Stimulated activated CD4-positive, alpha-beta T cell treated with anti-CD3 and anti-CD28 coated beads, TNF-alpha, amount 100 ng/mL, for 4 hours (primary cell): ENCODE results near the gene TTC23.

Experiments
- DNase-seq, 3 experiments: peaks; one replicate each; pipeline ENCODE4 v3.0.0-alpha.2; 2020; ENCODE audit warnings: low read depth in 3 of 3

TTC23 gene, protein sequence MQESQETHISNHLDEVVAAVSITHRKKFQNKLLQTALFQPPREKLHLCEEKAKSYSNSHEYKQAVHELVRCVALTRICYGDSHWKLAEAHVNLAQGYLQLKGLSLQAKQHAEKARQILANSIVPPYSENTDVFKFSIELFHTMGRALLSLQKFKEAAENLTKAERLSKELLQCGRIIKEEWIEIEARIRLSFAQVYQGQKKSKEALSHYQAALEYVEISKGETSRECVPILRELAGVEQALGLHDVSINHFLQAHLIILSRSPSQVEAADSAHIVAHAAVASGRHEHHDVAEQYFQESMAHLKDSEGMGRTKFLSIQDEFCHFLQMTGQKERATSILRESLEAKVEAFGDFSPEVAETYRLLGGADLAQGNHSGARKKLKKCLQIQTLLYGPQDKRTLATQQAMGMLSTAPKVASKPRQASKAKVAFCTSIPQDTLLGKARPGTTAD

DNA sequence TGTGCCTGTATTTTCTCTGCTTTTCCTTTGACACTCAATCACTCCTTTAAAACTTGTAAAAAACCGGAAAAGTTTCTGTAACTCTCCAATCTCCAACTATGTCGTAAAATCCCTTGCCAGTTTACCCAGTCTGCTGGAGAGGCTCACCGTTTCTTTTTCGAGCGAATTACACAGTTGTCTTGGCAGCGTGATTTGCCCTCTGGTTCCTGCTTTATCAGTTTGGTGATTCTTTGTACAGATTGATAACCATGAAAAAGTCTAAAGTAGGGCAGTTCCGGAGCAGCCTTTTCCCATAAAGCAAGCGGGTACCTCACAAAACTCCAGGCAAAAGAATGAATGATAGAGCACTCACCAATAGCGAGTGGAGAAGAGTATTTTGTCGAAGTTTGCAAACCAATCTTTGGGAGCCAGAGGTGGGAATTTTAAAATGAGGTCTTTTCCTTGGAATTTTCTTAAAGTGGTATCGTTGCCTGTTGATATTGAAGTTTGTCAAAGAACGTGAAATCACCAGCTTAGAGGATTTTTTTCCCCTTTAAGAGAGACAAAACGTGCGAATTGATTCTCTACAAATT is at the start of gene TTC23:
Gene TTC23, minus strand, starts transcription at position 312 of the 572 bp plus-strand sequence. CDS start 20,869 bp downstream, outside the sequence.
- no peak for DNase-seq

DNA sequence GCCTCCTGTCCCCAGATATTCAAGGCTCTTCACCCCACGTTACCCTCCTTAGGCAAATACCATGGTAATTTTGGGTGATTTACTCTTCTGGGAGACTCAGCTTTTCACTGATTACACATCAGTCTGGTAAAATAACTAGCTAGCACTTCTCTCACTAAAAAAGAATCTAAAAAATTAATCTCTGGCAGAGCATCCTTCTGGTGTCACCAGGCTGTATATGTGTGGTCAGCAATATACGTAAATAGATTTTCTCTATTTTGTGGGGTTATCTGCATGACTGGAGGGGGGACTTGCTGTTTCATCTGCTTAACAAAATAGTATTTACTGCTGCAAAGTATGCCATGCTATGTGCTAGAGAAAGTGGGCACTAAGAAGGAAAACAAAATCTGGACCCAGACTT is 47.0 kb upstream of the TTC23 start:
- no peak for DNase-seq

DNA sequence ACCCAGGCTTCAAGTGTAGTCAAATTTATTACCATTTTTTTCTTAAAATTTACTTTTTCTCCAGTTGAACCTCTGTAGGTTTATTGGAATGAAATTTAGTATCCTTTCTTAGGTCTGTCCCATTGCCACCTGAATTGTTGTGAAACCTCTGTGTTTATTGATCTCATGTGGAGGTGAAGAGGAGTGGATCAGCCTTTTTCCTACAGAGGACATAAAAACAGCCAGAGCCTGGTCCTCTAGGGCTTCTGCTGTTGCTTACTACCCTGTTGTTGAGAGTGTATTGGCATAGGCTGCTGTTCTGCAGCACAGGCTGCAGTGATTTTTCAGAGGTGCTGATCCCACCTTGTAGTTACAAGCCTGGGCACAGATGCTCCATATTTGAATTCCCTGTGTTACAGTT is 46.5 kb upstream of the TTC23 start:
- no peak for DNase-seq

DNA sequence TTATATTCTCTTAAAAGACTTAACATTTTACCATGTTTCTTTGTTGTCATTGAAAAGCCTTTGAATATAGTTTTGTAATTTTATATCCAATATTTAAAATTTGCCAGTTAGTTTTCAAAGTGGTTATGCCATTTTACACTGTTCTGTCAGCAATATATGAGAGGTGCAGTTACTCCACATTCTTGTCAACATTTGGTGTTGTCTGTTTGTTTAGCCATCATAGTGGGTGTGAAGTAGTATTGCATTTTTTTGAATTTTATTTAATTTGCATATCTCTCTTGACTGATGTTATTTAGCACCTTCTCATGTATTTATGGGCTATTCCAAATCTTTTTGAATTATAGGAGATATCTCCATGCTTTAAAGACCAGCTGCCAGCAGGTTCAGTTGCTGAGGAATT is 42.3 kb upstream of the TTC23 start:
- DNase-seq, result no peak

DNA sequence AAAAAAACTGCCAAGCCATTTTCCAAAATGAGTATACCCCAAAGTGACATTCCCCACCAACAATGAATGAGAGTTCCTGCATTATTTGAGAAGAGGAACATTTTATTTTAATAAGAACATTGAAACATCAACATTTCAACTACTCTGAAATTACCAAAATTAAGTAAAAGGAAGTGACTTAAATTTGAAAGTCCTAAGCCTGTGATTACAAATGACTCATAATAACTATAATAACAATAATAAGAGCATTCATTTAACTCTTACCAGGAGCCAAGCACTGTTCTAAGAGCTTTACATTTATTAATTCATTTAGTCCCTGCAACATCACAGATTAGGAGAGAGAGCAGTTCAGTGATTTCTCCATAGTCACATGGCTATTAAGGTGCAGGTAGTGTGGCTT is 34.3 kb upstream of the TTC23 start:
- no peak for DNase-seq

DNA sequence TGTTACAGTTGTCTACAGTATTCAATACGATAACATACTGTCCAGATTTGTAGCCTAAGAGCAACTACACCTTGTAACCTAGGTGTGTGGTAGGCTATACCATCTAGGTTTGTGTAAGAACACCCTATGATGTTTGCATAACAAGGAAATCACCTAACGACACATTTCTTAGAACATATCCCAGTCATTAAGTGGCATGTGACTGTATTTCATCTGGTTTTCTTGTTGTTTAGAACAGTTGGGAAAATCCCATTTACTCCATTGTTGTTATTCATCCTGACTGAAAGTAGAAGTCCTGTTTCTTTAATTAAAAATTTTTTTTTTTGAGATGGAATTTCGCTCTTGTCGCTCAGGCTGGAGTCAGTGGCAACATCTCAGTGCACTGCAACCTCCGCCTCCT is 33.2 kb upstream of the TTC23 start:
- no peak for DNase-seq

DNA sequence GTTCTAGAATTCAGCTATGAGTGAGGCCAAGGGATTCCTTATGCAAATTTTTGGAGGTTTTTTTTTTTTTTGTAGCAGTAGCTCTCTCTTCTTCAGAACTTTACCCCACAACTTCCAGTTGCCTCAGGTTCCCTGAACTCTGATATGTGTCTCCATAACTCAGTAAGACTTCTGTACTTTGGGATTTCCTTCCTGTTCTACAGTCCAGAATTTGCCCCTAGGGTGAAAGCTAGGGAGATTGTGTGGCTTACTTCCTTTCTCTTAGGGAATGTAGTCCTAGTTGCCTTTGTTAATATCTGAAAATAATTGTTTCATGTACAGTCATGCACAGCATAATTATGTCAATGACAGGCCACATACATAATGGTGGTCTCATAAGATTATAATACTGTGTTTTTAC is 32.7 kb upstream of the TTC23 start:
- no peak for DNase-seq

DNA sequence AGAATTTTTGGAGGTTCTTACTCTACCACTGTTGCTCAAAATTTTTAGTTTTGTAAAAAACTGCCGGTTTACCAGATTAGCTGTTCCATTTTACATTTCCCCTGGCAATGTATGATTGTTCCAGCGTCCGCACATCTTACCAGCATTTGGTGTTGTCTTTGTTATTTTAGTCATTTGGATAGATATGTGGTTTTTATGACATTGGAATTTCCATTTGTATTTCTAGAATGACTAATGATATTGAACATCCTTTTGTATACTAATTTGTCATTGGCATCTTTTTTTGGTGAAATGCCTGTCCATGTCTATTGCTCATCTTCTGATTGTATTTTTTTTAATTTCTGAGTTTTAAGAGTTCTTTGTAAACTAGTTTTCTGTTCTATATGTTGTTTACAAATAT is 30.4 kb upstream of the TTC23 start:
- DNase-seq, result no peak

DNA sequence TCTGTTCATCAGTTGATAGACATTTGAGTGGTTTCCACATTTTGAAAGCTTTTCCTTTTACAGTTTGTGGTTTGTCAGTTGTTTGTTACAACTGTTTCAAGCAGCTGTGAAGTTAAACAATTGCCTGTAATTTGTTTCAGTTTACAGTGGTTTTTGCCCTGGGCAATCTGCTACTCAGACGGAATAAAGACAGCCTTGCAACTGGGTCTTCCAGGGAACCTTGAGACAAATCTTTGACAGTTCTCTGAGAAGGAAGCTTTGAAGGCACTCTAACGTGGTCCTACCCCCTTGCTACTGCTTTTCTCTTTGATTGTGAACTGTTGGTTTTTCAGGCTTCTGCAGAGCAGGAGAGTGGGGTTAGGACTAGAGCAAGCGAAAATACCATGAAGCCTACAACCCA is 29.9 kb upstream of the TTC23 start:
- no peak for DNase-seq

DNA sequence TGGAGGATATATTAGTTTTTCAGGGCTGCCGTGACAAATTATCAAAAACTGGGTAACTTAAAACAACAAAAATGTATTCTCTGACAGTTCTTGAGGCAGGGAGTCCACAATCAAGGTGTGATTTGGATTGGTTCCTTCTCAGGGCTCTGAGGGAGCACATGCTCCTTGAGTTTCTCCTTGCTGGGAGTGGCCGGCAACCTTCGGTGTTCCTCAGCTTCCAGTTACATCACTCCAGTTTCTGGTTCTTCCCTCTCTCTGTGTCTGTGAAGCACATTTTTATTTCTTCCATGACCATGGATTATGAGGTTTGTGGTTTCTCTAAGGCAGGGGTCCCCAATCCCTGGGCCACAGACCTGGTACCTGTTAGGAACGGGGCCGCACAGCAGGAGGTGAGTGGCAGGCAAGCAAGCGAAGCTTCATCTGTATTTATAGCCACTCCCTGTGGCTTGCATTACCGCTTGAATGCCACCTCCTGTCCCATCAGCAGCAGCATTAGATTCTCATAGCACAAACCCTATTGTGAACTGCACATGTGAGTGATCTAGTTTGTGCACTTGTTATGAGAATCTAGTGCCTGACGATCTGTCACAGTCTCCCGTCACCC is 26.2 kb upstream of the TTC23 start:
- no peak for DNase-seq

DNA sequence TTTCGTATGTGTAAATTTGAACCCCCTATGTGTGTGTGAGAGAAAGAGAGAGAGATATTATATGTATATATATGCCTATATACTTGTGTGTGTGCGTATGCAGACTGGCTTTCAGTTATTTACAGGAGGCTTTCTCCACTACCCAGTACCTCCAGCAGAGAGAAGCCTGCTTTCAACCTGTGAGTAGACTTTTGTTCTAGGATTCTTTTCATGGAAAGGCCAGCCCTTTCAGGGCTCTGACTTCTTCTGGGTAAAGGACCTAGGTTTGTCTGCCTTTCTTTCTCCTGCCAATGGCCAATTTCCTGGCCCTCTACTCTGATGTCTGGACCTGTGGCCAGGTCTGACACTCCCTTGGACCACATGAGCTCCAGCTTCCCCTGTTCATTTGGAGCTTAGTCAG is 25.7 kb upstream of the TTC23 start:
- DNase-seq, result no peak

DNA sequence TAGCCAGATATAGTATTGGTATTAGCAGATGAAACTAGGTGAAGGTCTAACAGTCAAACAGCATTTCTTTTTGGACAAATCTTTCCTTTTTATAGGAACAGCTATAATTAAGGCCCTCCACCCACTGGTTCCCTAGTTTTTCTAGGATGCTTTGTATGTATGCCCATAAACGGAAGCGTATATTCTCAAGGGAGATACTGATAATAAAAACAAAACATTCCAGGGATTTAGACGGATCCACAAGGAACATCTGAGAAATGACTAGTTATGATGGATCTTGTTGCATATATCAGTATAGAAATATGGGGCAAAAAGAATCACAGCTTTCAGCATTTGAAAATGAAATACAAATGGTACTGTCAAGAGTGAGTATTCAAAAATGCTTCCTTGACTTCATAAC is 24.4 kb upstream of the TTC23 start:
- DNase-seq, result no peak

DNA sequence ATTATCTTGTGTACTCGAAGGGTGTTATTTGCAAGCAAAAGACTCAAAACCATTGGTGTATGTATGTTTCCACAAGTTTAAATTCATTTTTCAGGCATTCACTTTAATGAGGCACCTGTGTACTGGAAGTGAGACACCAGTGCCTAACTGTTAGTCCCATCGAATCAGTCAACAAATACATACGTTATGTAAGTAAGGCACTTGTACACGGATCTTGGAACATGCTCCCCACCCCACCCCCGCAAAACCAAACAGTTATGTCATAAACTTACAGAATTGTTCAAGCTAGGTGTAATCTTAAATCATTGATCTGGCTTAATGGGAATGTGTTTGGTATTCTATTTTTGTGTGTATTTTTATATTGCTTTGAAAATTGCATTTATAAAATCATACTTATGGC is 19.1 kb upstream of the TTC23 start:
- DNase-seq, result no peak

DNA sequence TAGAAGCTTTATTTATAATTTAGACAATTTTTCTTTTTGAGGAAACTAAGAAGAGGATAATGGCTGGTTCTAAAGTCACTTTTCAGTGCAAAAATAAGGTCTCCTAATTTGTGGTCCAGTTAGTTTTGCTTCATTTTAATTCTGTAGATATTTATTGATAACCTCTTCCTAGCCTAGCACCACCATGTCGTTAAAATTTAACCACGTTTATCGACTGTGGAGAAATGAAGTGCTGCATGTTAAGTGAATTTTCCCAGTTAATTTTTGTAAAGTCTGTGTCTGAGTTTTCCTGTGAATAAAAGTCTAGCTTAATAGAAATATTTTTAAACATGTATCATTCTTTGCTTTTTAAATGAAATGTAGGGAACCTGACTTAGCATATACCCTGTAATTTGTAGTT is 18.6 kb upstream of the TTC23 start:
- no peak for DNase-seq

DNA sequence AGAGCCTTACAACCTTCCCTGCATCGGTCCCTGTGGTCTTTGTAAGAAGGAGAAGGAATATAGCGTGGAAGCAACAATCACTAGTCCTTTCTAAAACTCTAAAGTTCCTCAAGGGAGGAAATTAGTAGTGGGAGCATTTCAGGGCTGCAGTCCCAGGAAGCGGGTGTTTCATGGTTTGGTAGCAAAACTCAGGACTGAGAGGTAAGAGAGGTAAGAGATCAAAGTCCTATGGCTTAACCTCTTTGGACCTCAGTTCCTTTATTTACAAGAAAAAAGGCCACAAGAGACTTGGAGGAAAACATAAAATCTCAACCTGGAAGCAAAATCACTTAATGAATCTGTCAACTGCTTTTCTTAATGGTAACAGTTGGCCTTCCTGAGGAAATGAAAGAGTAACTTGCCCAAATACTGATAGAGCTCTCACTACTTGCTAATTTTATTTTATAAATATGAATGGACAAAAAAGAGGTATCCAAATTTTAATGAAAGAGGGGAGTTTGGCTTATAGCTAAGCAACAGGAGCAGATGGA is 16.2 kb upstream of the TTC23 start:
- DNase-seq, result no peak

DNA sequence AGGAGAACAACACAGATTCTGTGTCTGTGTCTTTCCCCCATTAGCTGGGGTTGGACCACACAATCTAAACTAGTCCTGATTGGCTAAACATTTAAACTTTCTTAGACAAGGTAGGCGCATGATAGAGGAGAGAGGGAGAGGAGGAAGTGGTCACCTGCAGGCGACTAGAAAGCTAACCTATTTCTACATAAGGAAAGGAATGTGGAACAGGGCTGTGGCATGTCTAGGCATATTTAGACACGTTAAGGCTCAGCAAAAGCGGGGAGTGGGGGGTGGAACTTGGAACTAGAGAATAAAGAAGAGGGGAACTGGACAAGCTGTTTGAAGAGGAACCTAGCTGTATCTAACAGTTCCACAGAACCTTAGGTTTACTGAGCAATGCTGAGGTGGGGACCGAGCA is 14.7 kb upstream of the TTC23 start:
- DNase-seq, result no peak

DNA sequence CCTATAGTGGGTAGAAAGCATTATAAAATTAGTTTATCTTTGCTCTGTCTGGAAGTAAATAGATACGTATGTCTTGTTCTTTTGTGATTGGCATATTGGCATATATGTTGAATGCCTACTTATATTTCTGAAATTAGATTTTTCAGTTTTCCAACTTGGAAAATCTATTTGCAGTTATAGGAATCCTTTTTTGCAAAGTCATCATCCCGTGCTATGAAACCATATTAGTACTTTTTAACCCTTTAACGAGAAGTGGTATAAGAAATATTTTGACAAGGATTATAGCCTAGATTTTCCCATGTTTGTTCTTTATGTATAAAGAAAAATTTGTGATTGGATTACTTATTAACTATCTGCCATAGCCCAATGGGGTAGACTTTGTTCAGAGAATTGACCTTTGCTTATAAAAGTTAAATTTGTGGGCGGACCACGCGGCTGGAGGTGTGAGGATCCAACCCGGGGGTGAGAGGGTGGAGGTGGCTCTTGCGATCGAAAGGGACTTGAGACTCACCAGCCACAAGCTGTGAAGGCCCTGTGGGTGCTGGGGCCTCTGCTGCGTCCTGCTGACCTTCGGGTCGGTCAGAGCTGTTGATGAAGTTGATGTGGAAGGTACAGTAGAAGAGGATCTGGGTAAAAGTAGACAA is 7.8 kb upstream of the TTC23 start:
- no peak for DNase-seq

DNA sequence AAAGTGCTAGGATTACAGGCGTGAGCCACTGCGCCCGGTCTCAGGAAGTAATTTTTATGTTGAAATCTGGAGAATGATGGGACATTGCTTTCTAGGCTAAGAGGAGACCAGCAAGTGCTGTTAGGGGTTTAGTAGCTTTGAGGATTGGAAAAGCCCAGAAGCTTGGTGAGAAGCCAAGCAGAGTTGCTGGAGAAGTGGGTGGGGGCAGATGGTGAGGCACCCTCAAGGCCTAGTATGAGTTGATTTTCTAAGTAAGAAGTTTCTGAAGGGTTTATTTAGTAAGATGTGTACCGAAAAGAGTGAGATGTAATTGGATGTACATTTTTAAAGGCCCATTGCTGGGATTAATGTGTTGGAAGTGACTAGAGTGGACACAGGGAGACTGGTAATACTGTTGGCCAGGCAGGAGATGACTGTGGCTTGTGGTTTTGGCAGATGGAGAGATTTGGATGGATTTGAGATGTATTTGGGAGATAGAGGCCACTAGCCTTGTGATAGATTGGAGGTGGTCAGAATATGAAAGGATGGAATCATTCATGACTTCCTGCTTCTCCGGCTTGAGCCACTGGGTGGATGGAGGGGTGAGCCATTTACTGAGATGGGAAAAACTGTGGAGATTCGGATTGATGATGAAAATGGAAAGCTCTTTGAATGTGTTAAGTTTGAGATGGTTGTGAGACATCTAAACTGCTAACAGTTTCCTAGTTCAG is 4.2 kb upstream of the TTC23 start:
- no peak for DNase-seq

DNA sequence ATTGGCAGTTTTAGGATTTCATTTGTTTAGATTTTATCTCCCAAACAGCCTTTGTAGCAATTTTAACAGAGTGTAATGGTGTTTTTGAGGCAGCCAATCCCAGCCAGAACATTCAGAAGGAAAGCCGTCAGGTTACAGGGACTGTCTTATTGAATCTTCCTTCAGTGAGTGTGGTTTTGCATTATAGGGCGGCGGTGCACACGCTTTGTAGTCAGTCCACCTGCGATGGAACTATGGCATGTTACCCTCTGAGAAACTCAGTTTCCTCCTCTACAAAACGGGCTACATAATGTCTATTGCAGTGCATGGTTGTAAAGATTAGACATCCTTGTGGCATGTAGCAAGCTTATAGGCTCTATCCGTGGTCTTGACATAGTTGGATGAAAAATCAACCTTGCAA is 2.9 kb upstream of the TTC23 start:
- DNase-seq, result no peak

DNA sequence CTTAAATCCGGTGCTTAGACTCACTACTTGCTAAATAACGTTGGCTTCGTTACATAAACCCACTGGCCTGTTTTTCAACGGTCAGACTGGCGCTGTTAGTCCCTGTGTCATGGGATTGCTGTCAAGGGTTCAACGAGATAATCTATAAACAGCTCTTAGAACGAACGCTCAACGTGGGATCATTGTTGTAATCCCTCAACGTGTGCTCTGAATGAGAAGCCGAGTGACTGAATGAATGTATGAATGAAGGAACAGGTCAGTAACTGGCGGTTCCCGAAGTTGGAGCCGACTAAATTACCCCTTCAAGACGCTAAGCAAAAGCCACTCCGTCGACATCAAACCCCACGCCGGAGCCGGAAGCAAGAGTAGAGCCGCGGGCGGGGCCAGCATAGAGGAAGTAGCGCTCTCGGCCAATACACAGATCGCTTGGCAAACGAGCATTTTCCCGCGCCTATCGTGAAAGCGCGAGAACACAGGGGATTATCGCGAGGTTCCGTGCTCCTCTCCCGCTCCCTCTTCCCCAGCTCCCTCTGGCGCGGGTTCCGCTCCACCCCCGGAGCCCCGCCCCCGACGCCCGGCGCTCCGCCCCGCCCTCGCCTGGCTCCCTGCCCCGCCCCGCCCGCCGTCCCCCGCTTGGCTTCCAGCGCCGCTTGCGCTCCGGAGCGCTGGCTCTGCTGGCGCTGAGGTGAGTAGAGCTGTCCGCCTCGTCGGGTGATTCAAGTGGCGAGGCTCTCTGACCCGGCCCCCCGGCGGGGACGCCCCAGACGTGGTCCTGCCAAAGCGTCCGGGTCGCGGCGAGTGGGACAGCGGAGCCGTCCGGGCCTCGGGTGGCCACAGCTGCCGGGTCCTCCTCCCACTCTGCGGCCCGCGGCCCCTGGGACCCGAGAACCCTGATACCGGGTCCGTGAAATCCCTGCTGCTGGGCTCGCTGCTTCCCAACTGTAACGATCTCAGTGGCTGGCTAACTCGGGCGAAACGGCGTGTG is 1.8 kb upstream of the TTC23 start, which contains the start of gene LRRC28:
Gene LRRC28, plus strand, starts transcription at position 625 of the 985 bp plus-strand sequence. CDS start 4,477 bp downstream, outside the sequence.
- DNase-seq, result peak; percentile 87 to 94 (median 90)
